ENCODE data around the gene AFP.
"Not testable (repeated sequence)": the region's sequence is repeated elsewhere in the genome, so short reads cannot be mapped to it uniquely, and the experiment has no call there.

The AFP gene

DNA sequence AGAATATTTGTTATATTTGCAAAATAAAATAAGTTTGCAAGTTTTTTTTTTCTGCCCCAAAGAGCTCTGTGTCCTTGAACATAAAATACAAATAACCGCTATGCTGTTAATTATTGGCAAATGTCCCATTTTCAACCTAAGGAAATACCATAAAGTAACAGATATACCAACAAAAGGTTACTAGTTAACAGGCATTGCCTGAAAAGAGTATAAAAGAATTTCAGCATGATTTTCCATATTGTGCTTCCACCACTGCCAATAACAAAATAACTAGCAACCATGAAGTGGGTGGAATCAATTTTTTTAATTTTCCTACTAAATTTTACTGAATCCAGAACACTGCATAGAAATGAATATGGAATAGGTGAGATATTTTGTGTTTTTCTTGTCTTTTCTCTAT lies at the start of gene AFP:
TSS of gene AFP (plus strand) at position 238 of the 400 bp plus-strand sequence. CDS start at position 280, 42 bp downstream.
- DNase-seq (ENCODE audit: low read depth in 3 of 3): no peak

DNA sequence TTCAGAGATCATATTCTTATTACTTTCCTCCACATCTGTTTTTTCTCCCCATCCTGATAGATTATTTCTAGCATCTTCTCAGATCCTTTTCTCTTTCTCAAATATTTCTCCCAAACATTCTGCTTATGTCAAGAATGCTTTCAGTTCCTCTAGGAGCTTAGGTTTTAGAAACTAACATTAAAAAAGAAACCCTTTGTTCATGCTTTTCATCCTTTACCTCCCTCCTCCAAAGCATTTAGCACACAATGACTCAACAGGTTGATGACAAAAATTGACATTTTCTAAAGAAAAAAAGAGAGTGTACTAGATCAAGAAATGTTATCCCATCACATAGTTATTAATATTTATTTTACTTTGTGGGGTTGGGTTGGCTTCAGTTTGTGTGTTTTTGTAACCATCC lies 48.5 kb upstream of the AFP start:
- DNase-seq (ENCODE audit: low read depth in 3 of 3): no peak

DNA sequence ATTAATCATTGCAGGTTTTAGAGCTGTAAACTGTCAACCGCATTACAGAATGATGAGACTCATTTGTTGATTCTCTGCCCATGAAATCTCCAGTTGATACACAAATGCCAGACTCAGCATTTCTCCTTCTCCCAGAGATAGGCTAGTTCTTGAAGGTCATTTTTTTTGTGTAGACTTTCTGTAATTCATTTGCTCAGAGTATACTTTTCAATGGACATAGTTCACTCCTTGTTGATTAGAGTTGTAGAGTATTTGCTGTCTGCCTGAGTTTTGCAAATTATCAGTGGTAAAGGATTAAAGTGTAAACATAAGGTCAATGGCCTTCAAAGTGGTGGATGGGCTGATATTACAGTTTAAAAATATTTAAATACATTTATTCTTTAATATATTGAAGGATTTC lies 47.1 kb upstream of the AFP start:
- no peak for DNase-seq (ENCODE audit: low read depth in 3 of 3)

DNA sequence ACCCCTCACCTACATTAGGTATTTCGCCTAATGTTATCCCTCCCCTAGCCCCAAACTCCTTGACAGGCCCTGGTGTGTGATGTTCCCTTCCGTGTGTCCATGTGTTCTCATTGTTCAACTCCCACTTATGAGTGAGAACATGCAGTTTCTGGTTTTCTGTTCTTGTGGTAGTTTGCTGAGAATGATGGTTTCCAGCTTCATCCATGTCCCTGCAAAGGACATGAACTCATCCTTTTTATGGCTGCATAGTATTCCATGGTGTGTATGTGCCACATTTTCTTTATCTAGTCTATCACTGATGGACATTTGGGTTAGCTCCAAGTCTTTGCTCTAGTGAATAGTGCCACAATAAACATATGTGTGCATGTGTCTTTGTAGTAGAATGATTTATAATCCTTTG lies 46.4 kb upstream of the AFP start:
- not testable (repeated sequence) for DNase-seq (ENCODE audit: low read depth in 3 of 3)

DNA sequence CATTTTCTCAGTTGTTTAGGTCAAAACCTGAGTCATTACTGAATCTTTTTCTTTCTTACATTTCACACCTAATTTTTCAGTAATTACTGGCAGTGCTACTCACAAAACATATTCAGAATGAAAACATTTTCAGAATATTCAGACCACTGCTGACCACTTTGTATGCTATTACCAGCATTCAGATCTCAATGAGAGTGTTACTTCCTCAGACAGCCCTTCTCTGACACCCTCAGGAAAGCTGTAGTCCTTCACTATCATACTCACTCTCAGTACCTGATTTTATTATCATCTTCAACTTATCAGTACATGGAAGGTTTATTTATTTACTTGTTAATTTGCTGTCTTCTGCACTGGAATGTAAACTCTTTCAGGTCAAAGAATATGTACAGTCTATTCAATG lies 44.2 kb upstream of the AFP start:
- no peak for DNase-seq (ENCODE audit: low read depth in 3 of 3)

DNA sequence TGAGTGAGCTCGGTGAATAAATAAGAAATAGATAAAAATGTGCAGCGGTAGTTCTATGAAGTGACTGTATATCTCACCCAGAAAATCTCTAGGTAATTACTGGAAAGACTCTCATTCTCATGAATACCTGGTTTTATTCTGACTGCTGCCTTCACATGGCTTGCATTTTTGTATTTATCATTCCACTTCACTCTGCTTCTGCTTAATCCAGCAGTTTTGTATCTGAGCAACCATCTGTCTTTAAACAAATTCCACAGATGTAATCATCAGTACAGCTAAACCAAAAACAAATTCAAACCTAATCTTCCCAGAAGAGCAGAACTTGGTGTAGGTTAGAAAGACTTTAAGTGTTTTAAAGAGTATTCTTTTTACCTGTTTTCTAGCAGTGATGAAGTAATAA lies 43.1 kb upstream of the AFP start:
- DNase-seq (ENCODE audit: low read depth in 3 of 3): no peak

DNA sequence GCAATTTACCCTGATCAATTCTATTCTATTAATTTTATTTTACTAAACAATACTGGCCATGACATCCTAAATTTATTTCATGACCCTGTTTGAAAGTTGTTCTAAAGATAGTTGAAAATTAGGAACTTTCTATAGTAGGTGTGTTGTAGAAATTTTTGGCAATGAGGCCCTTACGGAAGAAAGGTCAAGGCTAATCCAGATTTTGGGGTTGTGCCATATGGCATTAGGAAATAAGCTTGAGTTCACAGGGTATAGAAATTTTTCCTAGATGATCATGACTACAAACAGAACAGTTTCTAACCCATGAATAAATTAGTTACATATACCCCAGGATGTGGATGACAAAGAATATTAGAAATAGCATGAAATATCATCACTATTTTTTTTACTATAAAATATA lies 39.7 kb upstream of the AFP start:
- DNase-seq (ENCODE audit: low read depth in 3 of 3): no peak

DNA sequence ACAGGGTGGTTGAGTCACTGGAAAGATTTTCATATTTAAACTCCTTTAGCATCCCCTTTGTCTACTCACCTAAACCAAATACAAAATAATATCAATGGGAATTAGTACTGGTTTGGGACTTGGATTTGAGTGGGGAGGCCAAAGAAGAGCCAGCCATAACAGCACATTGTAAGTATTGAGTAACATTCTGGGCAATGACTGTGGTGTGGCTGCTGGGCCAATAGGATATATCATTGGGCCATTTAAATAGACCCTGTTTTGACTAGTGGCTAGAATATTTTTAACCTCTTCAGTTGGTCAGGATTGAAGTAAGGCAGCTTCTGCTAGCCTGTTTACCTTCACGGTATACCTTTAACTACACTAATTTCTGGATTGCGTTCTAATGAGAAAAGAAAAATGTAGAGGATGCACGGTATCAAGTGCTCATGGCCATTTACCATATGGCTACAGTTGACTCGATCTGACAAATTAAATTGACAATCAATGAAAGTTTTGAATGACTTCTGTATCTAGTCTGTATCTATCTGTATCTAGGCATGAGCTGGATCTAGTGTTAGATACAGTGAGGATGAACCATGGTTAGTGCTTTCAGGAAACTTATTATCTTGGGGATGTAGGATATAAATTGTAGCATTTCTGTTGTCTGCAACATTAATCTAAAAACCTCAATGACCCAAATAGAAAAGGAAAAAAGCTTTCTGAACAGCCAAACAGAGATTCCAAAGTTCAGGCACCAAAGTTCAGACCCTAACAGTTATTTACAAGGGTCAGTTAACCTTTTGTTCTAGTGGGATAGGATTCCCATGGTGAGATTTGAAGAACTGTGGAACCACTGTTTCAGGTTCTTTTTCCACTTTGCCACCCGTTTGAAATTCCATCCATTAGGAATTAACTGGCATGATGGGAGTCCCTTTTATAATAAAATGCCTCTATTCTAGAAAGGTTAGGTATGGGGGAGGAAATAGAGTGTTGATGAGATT lies 38.7 kb upstream of the AFP start:
- no peak for DNase-seq (ENCODE audit: low read depth in 3 of 3)

DNA sequence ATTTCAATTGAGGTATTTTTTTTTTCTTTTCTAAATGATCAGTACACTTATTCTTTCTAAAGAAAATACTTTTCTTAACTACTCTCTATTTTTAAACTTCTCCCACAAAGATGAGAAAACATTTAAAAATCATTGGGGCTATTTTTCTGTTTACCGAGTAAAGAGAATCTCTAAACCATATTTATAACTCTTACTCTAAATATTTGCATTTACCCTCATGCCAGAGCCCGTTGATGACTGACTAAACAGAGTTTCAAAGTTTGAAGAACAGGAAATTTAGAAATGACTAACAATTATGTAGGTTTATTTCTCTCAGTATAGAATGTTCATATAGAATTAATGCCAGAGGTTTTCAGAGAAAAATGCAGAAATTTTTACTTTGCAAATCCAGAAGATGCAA lies 34.6 kb upstream of the AFP start:
- DNase-seq (ENCODE audit: low read depth in 3 of 3): no peak

DNA sequence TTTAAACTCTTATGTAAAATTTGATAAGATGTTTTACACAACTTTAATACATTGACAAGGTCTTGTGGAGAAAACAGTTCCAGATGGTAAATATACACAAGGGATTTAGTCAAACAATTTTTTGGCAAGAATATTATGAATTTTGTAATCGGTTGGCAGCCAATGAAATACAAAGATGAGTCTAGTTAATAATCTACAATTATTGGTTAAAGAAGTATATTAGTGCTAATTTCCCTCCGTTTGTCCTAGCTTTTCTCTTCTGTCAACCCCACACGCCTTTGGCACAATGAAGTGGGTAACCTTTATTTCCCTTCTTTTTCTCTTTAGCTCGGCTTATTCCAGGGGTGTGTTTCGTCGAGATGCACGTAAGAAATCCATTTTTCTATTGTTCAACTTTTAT lies 32.0 kb upstream of the AFP start, which contains the start of gene ALB:
TSS of gene ALB (plus strand) at position 246 of the 400 bp plus-strand sequence. CDS start at position 287, 41 bp downstream.
- no peak for DNase-seq (ENCODE audit: low read depth in 3 of 3)

DNA sequence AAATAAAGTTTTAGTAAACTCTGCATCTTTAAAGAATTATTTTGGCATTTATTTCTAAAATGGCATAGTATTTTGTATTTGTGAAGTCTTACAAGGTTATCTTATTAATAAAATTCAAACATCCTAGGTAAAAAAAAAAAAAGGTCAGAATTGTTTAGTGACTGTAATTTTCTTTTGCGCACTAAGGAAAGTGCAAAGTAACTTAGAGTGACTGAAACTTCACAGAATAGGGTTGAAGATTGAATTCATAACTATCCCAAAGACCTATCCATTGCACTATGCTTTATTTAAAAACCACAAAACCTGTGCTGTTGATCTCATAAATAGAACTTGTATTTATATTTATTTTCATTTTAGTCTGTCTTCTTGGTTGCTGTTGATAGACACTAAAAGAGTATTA lies 31.6 kb upstream of the AFP start:
- no peak for DNase-seq (ENCODE audit: low read depth in 3 of 3)

DNA sequence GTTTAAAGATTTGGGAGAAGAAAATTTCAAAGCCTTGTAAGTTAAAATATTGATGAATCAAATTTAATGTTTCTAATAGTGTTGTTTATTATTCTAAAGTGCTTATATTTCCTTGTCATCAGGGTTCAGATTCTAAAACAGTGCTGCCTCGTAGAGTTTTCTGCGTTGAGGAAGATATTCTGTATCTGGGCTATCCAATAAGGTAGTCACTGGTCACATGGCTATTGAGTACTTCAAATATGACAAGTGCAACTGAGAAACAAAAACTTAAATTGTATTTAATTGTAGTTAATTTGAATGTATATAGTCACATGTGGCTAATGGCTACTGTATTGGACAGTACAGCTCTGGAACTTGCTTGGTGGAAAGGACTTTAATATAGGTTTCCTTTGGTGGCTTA lies 30.9 kb upstream of the AFP start:
- DNase-seq (ENCODE audit: low read depth in 3 of 3): no peak

DNA sequence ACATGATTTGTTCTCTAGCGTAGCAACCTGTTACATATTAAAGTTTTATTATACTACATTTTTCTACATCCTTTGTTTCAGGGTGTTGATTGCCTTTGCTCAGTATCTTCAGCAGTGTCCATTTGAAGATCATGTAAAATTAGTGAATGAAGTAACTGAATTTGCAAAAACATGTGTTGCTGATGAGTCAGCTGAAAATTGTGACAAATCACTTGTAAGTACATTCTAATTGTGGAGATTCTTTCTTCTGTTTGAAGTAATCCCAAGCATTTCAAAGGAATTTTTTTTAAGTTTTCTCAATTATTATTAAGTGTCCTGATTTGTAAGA lies 29.5 kb upstream of the AFP start:
- DNase-seq (ENCODE audit: low read depth in 3 of 3): no peak

DNA sequence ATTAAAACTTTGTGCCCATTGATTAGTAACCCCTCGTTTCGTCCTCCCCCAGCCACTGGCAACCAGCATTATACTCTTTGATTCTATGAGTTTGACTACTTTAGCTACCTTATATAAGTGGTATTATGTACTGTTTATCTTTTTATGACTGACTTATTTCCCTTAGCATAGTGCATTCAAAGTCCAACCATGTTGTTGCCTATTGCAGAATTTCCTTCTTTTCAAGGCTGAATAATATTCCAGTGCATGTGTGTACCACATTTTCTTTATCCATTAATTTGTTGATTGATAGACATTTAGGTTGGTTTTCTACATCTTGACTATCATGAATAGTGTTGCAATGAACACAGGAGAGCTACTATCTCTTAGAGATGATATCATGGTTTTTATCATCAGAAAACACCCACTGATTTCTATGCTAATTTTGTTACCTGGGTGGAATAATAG lies 28.8 kb upstream of the AFP start:
- DNase-seq (ENCODE audit: low read depth in 3 of 3): no peak

DNA sequence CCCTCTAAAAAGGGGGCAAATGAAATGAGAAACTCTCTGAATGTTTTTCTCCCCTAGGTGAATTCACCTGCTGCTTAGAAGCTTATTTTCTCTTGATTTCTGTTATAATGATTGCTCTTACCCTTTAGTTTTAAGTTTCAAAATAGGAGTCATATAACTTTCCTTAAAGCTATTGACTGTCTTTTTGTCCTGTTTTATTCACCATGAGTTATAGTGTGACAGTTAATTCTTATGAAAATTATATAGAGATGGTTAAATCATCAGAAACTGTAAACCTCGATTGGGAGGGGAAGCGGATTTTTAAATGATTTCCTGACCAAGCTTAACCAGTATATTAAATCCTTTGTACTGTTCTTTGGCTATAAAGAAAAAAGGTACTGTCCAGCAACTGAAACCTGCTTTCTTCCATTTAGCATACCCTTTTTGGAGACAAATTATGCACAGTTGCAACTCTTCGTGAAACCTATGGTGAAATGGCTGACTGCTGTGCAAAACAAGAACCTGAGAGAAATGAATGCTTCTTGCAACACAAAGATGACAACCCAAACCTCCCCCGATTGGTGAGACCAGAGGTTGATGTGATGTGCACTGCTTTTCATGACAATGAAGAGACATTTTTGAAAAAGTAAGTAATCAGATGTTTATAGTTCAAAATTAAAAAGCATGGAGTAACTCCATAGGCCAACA lies 27.7 kb upstream of the AFP start:
- DNase-seq (ENCODE audit: low read depth in 3 of 3): no peak

DNA sequence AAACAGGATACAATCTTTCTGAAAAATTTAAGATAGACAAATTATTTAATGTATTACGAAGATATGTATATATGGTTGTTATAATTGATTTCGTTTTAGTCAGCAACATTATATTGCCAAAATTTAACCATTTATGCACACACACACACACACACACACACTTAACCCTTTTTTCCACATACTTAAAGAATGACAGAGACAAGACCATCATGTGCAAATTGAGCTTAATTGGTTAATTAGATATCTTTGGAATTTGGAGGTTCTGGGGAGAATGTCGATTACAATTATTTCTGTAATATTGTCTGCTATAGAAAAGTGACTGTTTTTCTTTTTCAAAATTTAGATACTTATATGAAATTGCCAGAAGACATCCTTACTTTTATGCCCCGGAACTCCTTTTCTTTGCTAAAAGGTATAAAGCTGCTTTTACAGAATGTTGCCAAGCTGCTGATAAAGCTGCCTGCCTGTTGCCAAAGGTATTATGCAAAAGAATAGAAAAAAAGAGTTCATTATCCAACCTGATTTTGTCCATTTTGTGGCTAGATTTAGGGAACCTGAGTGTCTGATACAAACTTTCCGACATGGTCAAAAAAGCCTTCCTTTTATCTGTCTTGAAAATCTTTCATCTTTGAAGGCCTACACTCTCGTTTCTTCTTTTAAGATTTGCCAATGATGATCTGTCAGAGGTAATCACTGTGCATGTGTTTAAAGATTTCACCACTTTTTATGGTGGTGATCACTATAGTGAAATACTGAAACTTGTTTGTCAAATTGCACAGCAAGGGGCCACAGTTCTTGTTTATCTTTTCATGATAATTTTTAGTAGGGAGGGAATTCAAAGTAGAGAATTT lies 26.8 kb upstream of the AFP start:
- DNase-seq (ENCODE audit: low read depth in 3 of 3): no peak

DNA sequence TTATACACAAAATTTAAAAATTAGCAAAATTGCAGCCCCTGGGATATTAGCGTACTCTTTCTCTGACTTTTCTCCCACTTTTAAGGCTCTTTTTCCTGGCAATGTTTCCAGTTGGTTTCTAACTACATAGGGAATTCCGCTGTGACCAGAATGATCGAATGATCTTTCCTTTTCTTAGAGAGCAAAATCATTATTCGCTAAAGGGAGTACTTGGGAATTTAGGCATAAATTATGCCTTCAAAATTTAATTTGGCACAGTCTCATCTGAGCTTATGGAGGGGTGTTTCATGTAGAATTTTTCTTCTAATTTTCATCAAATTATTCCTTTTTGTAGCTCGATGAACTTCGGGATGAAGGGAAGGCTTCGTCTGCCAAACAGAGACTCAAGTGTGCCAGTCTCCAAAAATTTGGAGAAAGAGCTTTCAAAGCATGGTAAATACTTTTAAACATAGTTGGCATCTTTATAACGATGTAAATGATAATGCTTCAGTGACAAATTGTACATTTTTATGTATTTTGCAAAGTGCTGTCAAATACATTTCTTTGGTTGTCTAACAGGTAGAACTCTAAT lies 26.0 kb upstream of the AFP start:
- DNase-seq (ENCODE audit: low read depth in 3 of 3): no peak

DNA sequence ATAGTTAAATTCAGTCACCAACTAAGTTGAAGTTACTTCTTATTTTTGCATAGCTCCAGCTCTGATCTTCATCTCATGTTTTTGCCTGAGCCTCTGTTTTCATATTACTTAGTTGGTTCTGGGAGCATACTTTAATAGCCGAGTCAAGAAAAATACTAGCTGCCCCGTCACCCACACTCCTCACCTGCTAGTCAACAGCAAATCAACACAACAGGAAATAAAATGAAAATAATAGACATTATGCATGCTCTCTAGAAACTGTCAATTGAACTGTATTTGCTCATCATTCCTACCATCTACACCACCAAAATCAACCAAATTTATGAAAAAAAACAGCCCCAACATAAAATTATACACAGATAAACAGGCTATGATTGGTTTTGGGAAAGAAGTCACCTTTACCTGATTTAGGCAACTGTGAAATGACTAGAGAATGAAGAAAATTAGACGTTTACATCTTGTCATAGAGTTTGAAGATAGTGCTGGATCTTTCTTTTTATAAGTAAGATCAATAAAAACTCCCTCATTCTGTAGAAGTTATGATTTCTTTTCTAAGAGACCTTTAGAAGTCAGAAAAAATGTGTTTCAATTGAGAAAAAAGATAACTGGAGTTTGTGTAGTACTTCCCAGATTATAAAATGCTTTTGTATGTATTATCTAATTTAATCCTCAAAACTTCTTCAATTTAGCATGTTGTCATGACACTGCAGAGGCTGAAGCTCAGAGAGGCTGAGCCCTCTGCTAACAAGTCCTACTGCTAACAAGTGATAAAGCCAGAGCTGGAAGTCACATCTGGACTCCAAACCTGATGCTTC lies 24.9 kb upstream of the AFP start:
- DNase-seq (ENCODE audit: low read depth in 3 of 3): no peak

DNA sequence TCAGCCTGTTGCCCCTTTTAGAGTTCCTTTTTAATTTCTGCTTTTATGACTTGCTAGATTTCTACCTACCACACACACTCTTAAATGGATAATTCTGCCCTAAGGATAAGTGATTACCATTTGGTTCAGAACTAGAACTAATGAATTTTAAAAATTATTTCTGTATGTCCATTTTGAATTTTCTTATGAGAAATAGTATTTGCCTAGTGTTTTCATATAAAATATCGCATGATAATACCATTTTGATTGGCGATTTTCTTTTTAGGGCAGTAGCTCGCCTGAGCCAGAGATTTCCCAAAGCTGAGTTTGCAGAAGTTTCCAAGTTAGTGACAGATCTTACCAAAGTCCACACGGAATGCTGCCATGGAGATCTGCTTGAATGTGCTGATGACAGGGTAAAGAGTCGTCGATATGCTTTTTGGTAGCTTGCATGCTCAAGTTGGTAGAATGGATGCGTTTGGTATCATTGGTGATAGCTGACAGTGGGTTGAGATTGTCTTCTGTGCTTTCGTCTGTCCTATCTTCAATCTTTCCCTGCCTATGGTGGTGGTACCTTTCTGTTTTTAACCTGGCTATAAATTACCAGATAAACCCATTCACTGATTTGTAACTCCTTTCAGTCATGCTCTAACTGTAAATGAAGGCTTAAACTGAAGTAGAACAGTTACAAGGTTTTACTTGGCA lies 24.1 kb upstream of the AFP start:
- no peak for DNase-seq (ENCODE audit: low read depth in 3 of 3)

DNA sequence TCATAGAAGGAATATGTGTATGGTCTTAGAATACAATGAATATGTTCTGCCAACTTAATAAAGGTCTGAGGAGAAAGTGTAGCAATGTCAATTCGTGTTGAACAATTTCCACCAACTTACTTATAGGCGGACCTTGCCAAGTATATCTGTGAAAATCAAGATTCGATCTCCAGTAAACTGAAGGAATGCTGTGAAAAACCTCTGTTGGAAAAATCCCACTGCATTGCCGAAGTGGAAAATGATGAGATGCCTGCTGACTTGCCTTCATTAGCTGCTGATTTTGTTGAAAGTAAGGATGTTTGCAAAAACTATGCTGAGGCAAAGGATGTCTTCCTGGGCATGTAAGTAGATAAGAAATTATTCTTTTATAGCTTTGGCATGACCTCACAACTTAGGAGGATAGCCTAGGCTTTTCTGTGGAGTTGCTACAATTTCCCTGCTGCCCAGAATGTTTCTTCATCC lies 22.7 kb upstream of the AFP start:
- no peak for DNase-seq (ENCODE audit: low read depth in 3 of 3)

All from stimulated activated CD4-positive, alpha-beta T cell treated with anti-CD3 and anti-CD28 coated beads, TNF-alpha, amount 100 ng/mL, for 48 hours (primary cell).